HEK293 (cell line): ENCODE measurements around the gene HOXA6.

Source experiments
- CTCF ChIA-PET: fragments of 350-600 bp; formaldehyde crosslinking; extraction: SDS; loops from one replicate; lab custom pipeline; 2021; ENCODE audit warnings: antibody characterized with exemption; lab: Yijun Ruan, JAX
- POLR2A ChIA-PET: fragments of 300-600 bp; formaldehyde crosslinking; extraction: SDS; loops from one replicate; lab custom pipeline; 2020; ENCODE audit warnings: antibody characterized with exemption, inconsistent platforms; lab: Yijun Ruan, JAX
- H3K27ac ChIP-seq: fragments of 200-500 bp; sonication (Bioruptor generic); 2 replicates; pipeline ENCODE4 v1.5.1; 2014; ENCODE audit warnings: low read depth, low read length, control low read depth, inconsistent platforms; ENCODE audit errors: extremely low read depth
- H3K36me3 ChIP-seq, 2 experiments: fragments of 200-500 bp in 1 of 2; sonication (Bioruptor generic) in 1 of 2; 1 replicate in 1 of 2; 2 replicates in 1 of 2; pipeline ENCODE4 v1.5.1; 2014 to 2017; ENCODE audit warnings: inconsistent platforms in 2 of 2, low read length in 2 of 2; ENCODE audit not compliant: control insufficient read depth in 2 of 2, insufficient read depth in 1 of 2
- H3K4me1 ChIP-seq: fragments of 200-500 bp; sonication (Bioruptor generic); 2 replicates; pipeline ENCODE4 v1.5.1; 2014; ENCODE audit warnings: mild to moderate bottlenecking, low read length, inconsistent platforms; ENCODE audit not compliant: control insufficient read depth, insufficient read depth
- H3K4me3 ChIP-seq: 2 replicates; pipeline ENCODE4 v1.5.1; 2011; ENCODE audit warnings: low read depth, mild to moderate bottlenecking, control low read depth, low read length, moderate library complexity
- H3K9me3 ChIP-seq: fragments of 200-500 bp; sonication (Bioruptor generic); 2 replicates; pipeline ENCODE4 v1.5.1; 2014; ENCODE audit warnings: low read depth, low read length, inconsistent platforms; ENCODE audit not compliant: control insufficient read depth, insufficient read depth
- IKZF3 ChIP-seq: fragments of 450-650 bp; IDR thresholded peaks from 2 replicates; pipeline ENCODE4 v1.5.0; 2018; ENCODE audit warnings: missing biosample characterization, mild to moderate bottlenecking, missing genetic modification characterization, moderate library complexity
- KLF9 ChIP-seq: fragments of 450-650 bp; formaldehyde crosslinking; IDR thresholded peaks from 2 replicates; pipeline ENCODE4 v1.5.1; 2016; ENCODE audit warnings: missing biosample characterization, missing genetic modification characterization, low read depth
- PRDM10 ChIP-seq: fragments of 450-650 bp; formaldehyde crosslinking; IDR thresholded peaks from 2 replicates; pipeline ENCODE4 v1.5.1; 2016; ENCODE audit warnings: missing biosample characterization, missing genetic modification characterization
- SP2 ChIP-seq: fragments of 450-650 bp; formaldehyde crosslinking; IDR thresholded peaks from 2 replicates; pipeline ENCODE4 v1.5.1; 2016; ENCODE audit warnings: missing biosample characterization, missing genetic modification characterization
- ZBTB44 ChIP-seq: fragments of 450-650 bp; IDR thresholded peaks from 2 replicates; pipeline ENCODE4 v1.5.1; 2018; ENCODE audit warnings: missing biosample characterization, mild to moderate bottlenecking, missing genetic modification characterization
- ZBTB7A ChIP-seq: fragments of 450-650 bp; formaldehyde crosslinking; IDR thresholded peaks from 2 replicates; pipeline ENCODE4 v1.5.1; 2016; ENCODE audit warnings: low read depth, missing biosample characterization, missing genetic modification characterization
- ZNF140 ChIP-seq: fragments of 450-650 bp; formaldehyde crosslinking; IDR thresholded peaks from 2 replicates; pipeline ENCODE4 v1.5.1; 2016; ENCODE audit warnings: missing biosample characterization, missing genetic modification characterization
- ZNF16 ChIP-seq: fragments of 450-650 bp; formaldehyde crosslinking; IDR thresholded peaks from 2 replicates; pipeline ENCODE4 v1.5.1; 2016; ENCODE audit warnings: low read depth, missing biosample characterization, missing genetic modification characterization
- ZNF184 ChIP-seq: fragments of 450-650 bp; IDR thresholded peaks from 2 replicates; pipeline ENCODE4 v1.5.1; 2018; ENCODE audit warnings: missing biosample characterization, mild to moderate bottlenecking, missing genetic modification characterization
- ZNF19 ChIP-seq: fragments of 450-650 bp; formaldehyde crosslinking; IDR thresholded peaks from 2 replicates; pipeline ENCODE4; 2016; ENCODE audit warnings: missing biosample characterization, missing genetic modification characterization, low read depth
- ZNF26 ChIP-seq: fragments of 450-650 bp; formaldehyde crosslinking; IDR thresholded peaks from 2 replicates; pipeline ENCODE4 v1.5.1; 2016; ENCODE audit warnings: missing biosample characterization, missing genetic modification characterization
- ZNF274 ChIP-seq, 2 experiments: fragments of 200-500 bp in 1 of 2; fragments of 450-650 bp in 1 of 2; sonication (Bioruptor generic) in 1 of 2; formaldehyde crosslinking in 1 of 2; IDR thresholded peaks; 2 replicates each; pipeline versions ENCODE4 v1.5.1 to v1.6.1; 2014 to 2016; ENCODE audit warnings: borderline replicate concordance in 1 of 2, inconsistent platforms in 1 of 2, low read length in 1 of 2, missing biosample characterization in 1 of 2, missing genetic modification characterization in 1 of 2
- ZNF37A ChIP-seq: fragments of 450-650 bp; IDR thresholded peaks from 2 replicates; pipeline ENCODE4 v1.5.1; 2018; ENCODE audit warnings: missing biosample characterization, missing genetic modification characterization
- ZNF426 ChIP-seq: fragments of 450-650 bp; formaldehyde crosslinking; IDR thresholded peaks from 2 replicates; pipeline ENCODE4 v1.5.1; 2017; ENCODE audit warnings: missing biosample characterization, missing genetic modification characterization, mild to moderate bottlenecking, inconsistent platforms, moderate library complexity
- ZNF548 ChIP-seq: fragments of 450-650 bp; formaldehyde crosslinking; IDR thresholded peaks from 2 replicates; pipeline ENCODE4 v1.5.1; 2016; ENCODE audit warnings: missing biosample characterization, missing genetic modification characterization
- ZNF561 ChIP-seq: fragments of 450-650 bp; IDR thresholded peaks from 2 replicates; pipeline ENCODE4 v1.5.1; 2018; ENCODE audit warnings: missing biosample characterization, missing genetic modification characterization, borderline replicate concordance
- ZNF747 ChIP-seq: fragments of 450-650 bp; formaldehyde crosslinking; IDR thresholded peaks from 2 replicates; pipeline ENCODE4 v1.5.1; 2016; ENCODE audit warnings: missing biosample characterization, missing genetic modification characterization
- TF ChIP-seq, protein P1 (sequence below): fragments of 450-650 bp; formaldehyde crosslinking; IDR thresholded peaks from 2 replicates; pipeline ENCODE4 v1.5.1; 2017; ENCODE audit warnings: missing biosample characterization, missing genetic modification characterization
- TF ChIP-seq, protein P2 (sequence below): fragments of 450-650 bp; formaldehyde crosslinking; IDR thresholded peaks from 2 replicates; pipeline ENCODE4 v1.5.1; 2017; ENCODE audit warnings: missing biosample characterization, missing genetic modification characterization
- TF ChIP-seq, protein P3 (sequence below): fragments of 450-650 bp; formaldehyde crosslinking; IDR thresholded peaks from 2 replicates; pipeline ENCODE4 v1.5.1; 2016; ENCODE audit warnings: missing biosample characterization, missing genetic modification characterization

HOXA6 gene

DNA sequence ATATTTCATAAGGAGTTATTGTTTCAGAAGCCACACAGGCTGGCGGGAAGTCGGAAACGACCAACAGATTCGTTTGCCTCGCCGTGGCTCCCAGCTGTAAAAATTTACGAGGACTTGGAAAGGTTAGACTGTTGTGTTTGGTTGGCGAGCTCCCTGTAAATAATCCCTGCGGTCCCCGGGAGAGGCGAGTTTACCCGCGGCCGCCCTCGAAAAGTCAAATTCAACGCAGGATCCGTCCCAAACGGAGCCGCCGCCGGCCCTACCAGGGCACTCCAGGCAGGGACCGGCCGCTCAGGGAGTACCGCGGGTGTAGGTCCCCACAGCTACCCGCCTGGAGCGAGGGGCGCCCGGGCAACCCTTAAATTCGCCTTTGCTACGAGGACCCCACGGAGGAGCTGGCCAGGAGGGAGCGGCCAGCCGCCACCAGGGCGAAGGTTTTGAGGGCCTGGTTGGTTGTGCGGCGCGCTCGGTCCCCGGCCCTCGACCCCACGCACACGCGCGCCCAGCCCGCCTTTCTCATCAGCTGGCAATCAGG, 18.5 kb upstream of the HOXA6 start (continued):
- no peak for TF ChIP-seq ZBTB44 (tag by site-specific recombination)
- TF ChIP-seq, protein P1, sequence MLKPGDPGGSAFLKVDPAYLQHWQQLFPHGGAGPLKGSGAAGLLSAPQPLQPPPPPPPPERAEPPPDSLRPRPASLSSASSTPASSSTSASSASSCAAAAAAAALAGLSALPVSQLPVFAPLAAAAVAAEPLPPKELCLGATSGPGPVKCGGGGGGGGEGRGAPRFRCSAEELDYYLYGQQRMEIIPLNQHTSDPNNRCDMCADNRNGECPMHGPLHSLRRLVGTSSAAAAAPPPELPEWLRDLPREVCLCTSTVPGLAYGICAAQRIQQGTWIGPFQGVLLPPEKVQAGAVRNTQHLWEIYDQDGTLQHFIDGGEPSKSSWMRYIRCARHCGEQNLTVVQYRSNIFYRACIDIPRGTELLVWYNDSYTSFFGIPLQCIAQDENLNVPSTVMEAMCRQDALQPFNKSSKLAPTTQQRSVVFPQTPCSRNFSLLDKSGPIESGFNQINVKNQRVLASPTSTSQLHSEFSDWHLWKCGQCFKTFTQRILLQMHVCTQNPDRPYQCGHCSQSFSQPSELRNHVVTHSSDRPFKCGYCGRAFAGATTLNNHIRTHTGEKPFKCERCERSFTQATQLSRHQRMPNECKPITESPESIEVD, result no peak
- TF ChIP-seq PRDM10 (tag by site-specific recombination), result no peak
- TF ChIP-seq ZNF16, result no peak

DNA sequence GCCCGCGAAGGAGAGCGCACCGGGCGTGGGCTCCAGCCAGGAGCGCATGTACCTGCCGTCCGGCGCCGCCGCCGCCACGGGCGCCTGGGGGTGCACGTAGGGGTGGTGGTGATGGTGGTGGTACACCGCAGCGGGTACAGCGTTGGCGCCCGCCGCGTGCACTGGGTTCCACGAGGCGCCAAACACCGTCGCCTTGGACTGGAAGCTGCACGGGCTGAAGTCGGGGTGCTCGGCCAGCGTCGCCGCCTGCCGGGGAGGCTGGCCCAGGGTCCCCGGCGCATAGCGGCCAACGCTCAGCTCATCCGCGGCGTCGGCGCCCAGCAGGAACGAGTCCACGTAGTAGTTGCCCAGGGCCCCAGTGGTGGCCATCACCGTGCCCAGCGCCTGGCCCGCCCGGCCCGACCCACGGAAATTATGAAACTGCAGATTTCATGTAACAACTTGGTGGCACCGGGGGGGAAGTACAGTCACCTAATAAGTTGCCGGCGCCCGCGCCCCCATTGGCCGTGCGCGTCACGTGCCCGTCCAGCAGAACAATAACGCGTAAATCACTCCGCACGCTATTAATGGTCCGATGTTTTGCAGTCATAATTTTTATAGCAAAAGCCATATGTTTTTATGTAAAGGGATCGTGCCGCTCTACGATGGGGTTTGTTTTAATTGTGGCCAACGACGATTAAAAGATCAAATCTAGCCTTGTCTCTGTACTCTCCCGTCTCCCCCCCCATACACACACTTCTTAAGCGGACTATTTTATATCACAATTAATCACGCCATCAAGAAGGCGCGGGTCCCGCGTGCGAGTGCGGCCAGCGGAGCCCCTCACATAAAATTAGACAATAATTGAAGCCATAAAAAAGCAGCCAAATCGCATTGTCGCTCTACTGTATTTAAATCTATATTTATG, 17.8 kb upstream of the HOXA6 start, which contains the start of gene HOXA9:
Gene HOXA9, minus strand, starts transcription at position 449 of the 907 bp plus-strand sequence. Its CDS starts 80 bp downstream, at position 369.
- Histone ChIP-seq H3K4me1 (peaks cover 7% of the 10 kb centered on the region), H3K4me3 (peak within 1 kb of the TSS; percentile 76), H3K27ac (peak within 1 kb of the TSS; percentile 100), H3K36me3 (peaks cover 18 to 41% of the 10 kb centered on the region in 2 experiments), H3K9me3 (no peaks in the 10 kb centered on the region)
- POLR2A ChIA-PET, result interaction anchor here (0.6 to 2.5 kb wide), 13 partner anchors 8 to 1303 kb away, joined by 3 to 21 read pairs (median 4); partner anchors contain the start of genes HOXA10, HOXA11 and HOXA5
- CTCF ChIA-PET, result no interaction called here
- TF ChIP-seq ZNF19 (tag by site-specific recombination) (no peak), SP2 (tag by site-specific recombination) (peak; percentile 59), ZBTB7A (tag by site-specific recombination) (peak; percentile 51; the same call in 1 of the 2 replicates), ZNF274 (IDR thresholded peaks at IDR 0.05; ENCODE audit: low read length) (no peak), ZNF274 (tag by site-specific recombination; IDR thresholded peaks at IDR 0.05; ENCODE audit: borderline replicate concordance) (no peak), ZNF548 (no peak), ZNF140 (tag by site-specific recombination) (no peak), ZNF184 (tag by site-specific recombination) (0 out of 2 replicates have a peak, but pooled peaks have one; percentile 59), KLF9 (tag by site-specific recombination) (0 out of 2 replicates have a peak, but pooled peaks have one; percentile 14), ZNF37A (tag by site-specific recombination) (no peak), IKZF3 (tag by site-specific recombination) (no peak), ZNF747 (no peak), ZNF561 (peak; percentile 90), ZNF26 (tag by site-specific recombination) (no peak), ZNF426 (tag by site-specific recombination) (peak; percentile 9; the same call in 1 of the 2 replicates)
- TF ChIP-seq, protein P2, sequence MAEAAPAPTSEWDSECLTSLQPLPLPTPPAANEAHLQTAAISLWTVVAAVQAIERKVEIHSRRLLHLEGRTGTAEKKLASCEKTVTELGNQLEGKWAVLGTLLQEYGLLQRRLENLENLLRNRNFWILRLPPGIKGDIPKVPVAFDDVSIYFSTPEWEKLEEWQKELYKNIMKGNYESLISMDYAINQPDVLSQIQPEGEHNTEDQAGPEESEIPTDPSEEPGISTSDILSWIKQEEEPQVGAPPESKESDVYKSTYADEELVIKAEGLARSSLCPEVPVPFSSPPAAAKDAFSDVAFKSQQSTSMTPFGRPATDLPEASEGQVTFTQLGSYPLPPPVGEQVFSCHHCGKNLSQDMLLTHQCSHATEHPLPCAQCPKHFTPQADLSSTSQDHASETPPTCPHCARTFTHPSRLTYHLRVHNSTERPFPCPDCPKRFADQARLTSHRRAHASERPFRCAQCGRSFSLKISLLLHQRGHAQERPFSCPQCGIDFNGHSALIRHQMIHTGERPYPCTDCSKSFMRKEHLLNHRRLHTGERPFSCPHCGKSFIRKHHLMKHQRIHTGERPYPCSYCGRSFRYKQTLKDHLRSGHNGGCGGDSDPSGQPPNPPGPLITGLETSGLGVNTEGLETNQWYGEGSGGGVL, result peak; percentile 97
- TF ChIP-seq, protein P3, sequence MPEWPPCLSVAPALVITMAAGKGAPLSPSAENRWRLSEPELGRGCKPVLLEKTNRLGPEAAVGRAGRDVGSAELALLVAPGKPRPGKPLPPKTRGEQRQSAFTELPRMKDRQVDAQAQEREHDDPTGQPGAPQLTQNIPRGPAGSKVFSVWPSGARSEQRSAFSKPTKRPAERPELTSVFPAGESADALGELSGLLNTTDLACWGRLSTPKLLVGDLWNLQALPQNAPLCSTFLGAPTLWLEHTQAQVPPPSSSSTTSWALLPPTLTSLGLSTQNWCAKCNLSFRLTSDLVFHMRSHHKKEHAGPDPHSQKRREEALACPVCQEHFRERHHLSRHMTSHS (tag by site-specific recombination), result peak; percentile 100
